GM12891 (cell line): ENCODE data around the gene ABAT.
"Not testable (repeated sequence)": the region's sequence is repeated elsewhere in the genome, so short reads cannot be mapped to it uniquely, and the experiment has no call there.

Source experiments
- DNase-seq: peaks from one replicate; pipeline ENCODE4 v3.0.0; 2011; ENCODE audit warnings: low spot score; ENCODE audit not compliant: insufficient read length
- FAIRE-seq: peaks from 2 replicates; lab custom pipeline; 2011; peaks lifted over from hg19 to GRCh38; lab: Jason Lieb, UNC
- PAX5 ChIP-seq: IDR thresholded peaks from 2 replicates; pipeline ENCODE4 v1.6.1; 2011; ENCODE audit warnings: low read length, moderate library complexity, mild to moderate bottlenecking; ENCODE audit not compliant: insufficient read depth, severe bottlenecking
- POLR2A ChIP-seq: IDR thresholded peaks from 2 replicates; pipeline ENCODE4 v1.6.1; 2011; ENCODE audit warnings: low read depth, low read length, control low read depth
- POLR2AphosphoS5 ChIP-seq: IDR thresholded peaks from 2 replicates; pipeline ENCODE4 v1.6.1; 2011; ENCODE audit warnings: low read depth, low read length, control low read depth
- POU2F2 ChIP-seq: IDR thresholded peaks from 2 replicates; pipeline ENCODE4 v1.6.1; 2011; ENCODE audit warnings: low read depth, mild to moderate bottlenecking, control low read depth, low read length, moderate library complexity
- SPI1 ChIP-seq: IDR thresholded peaks from 2 replicates; pipeline ENCODE4 v1.6.1; 2011; ENCODE audit warnings: low read depth, low read length, control low read depth
- TAF1 ChIP-seq: IDR thresholded peaks from 2 replicates; pipeline ENCODE4 v1.6.1; 2011; ENCODE audit warnings: low read depth, low read length, control low read depth

Gene ABAT

DNA sequence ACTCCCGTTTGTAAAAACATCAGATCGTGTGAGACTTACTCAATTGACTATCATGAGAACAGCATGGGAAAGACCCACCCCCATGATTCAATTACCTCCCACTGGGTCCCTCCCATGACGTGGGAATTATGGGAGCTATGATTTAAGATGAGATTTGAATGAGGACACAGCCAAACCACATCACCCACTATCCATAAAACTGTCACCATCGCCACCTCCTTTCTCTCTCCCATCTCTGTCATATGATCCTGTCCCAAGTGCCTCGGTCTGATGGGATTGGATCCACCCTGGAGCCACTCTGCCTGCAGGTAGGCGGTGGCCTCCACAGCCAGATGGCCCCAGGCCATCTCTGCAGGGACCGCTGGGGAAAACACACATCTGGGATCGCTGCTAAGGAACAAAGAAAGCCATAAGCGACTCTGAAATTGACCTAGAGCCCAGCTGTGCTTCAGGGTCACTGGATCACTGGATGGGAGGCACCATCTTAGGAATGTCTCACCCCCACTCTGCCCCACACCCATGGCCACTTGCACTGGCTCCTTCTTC, 61.8 kb downstream of the ABAT start:
- TF ChIP-seq PAX5: no peak
- TF ChIP-seq SPI1: no peak
- no peak for TF ChIP-seq POU2F2
- no peak for TF ChIP-seq POLR2A
- TF ChIP-seq TAF1: no peak
- no peak for TF ChIP-seq POLR2AphosphoS5
- DNase-seq (no peak), FAIRE-seq (no peak)

DNA sequence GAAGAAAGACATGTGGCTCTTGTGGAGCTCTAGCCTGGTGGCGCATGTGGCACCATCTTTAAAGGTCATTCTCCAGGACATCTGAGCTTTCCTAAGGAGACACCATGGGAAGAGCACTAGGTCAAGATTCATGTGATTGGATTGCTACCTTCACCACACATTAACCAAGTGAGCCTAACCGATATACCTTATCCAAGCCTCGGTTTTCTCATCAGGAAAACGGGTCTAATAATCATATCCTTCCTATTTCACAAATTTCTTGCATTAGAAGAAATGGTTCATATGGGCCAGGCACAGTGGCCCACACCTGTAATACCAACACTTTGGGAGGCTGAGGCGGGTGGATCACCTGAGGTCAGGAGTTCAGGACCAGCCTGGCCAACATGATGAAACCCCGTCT, 64.7 kb downstream of the ABAT start:
- DNase-seq (no peak), FAIRE-seq (no peak)
- TF ChIP-seq SPI1: no peak
- TF ChIP-seq POLR2A: no peak
- no peak for TF ChIP-seq POLR2AphosphoS5
- no peak for TF ChIP-seq PAX5
- TF ChIP-seq POU2F2: no peak
- TF ChIP-seq TAF1: no peak

DNA sequence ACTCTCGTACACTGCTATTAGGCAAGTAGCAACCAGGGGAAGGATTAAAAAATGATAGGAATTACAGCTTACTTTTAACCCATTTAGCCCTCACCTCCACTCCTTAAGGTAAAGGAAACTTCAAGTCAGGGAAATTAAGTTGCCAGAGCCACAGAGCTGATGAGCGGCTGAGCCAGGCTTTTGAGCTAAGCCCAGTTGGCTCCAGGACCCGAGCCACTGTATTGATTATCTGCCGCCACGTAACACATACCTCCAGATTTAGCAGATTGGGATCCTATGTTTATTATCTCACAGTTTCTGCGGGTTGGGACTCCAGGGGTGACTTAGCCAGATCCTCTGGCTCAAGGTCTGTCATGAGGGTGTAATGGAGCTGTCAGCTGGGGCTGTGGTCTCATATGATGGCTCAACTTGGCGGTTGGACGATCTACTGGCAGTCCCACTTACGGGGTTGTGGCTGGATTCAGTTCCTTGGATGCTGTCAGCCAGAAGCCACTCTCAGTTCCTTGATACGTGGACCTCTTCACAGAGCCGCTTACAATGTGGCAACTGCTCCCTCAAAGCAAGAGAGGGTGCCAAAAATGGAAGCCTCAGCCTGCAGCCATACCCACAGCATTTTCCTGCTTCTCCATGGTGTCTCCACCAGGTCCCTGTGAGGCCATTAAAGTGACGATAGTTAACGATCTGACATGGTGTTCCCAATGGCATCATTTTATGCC, 65.7 kb downstream of the ABAT start:
- DNase-seq (no peak), FAIRE-seq (no peak)
- TF ChIP-seq SPI1: no peak
- no peak for TF ChIP-seq POU2F2

DNA sequence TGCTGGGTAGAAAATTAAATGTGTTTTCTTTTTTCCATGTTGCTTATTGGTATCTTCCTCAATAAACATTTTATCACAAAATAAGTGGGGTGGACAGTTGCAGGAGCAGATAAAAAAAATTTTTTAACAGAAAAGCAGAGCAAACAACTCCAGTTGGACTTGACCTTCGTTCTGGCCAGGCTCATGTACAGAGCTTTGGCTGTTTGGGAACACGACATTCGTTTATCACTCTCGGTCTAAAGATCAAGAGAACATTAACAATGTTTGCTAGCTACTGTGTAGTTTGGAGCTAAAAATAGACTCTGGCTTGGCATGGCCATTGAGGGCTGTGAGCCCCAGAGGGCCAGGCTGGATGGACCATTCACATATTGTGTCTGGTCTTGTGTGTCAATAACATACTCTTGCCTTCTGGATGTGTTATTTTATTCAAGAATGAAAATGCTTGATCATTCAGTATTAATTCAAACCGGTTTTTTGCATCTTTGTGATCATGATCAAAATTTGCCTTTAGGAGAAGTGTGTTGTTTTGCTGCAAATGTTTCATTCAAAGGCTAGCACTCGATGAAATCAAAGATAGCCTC, 66.4 kb downstream of the ABAT start:
- FAIRE-seq (no peak), DNase-seq (no peak)
- TF ChIP-seq POLR2AphosphoS5: no peak
- TF ChIP-seq TAF1: no peak
- no peak for TF ChIP-seq POU2F2
- TF ChIP-seq PAX5: no peak
- no peak for TF ChIP-seq POLR2A
- no peak for TF ChIP-seq SPI1

DNA sequence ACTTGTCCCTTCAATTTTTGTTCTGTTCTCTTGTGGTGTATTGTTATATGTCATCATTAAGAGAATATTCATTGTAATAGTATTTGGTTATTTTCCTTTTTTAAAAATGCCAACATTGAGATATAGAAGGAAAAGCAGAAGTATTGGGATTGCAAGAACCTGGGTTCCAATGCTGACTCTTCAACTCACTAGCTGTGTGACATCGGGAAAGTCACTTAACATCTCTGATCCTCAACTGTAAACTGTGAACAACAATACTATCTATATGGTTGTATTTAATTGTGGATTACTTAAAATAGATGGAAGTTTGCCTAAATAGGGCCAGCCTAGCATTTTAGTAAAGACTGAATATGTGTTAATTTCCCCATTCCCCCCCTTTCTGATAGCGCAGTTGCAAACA, 67.2 kb downstream of the ABAT start:
- no peak for FAIRE-seq

DNA sequence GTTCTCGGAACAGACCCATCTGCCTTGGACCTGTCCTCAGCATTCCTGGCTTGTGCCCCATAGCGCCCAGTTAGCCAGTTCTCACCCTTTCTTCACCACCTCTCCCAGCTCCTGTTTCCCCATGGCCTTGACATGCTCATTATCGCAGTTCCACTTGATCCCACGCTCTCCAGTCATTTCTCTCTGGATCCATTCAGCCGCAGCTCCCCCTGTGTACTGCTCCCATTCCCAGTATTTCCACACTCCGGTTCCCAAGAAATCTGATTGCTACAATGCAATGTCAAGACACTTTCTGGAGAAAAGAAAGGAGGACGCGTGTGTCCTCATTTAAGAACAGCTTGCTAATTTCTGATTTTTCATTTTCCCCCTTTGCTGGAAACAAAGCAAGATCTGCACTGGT, 67.7 kb downstream of the ABAT start:
- no peak for DNase-seq
- no peak for TF ChIP-seq PAX5
- FAIRE-seq: no peak

More for the DNA sequence above, 67.2 kb downstream of the ABAT start:
- no peak for TF ChIP-seq SPI1
- TF ChIP-seq POLR2AphosphoS5: no peak
- no peak for TF ChIP-seq TAF1
- no peak for TF ChIP-seq POLR2A
- TF ChIP-seq PAX5: no peak
- TF ChIP-seq POU2F2: no peak
- DNase-seq: no peak

DNA sequence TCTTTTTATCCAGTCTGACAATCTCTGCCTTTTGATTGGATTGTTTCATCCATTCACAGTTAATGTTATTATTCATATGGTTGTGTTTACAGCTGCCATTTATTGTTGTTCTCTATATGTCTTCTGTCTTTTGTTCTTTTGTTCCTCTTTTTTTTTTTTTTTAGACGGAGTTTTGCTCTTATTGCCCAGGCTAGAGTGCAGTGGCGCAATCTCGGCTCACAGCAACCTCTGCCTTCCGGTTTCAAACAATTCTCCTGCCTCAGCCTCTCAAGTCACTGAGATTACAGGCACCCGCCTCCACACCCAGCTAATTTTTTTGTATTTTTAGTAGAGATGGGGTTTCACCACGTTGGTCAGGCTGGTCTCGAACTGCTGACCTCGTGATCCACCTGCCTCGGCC, 74.5 kb downstream of the ABAT start:
- not testable (repeated sequence) for DNase-seq

DNA sequence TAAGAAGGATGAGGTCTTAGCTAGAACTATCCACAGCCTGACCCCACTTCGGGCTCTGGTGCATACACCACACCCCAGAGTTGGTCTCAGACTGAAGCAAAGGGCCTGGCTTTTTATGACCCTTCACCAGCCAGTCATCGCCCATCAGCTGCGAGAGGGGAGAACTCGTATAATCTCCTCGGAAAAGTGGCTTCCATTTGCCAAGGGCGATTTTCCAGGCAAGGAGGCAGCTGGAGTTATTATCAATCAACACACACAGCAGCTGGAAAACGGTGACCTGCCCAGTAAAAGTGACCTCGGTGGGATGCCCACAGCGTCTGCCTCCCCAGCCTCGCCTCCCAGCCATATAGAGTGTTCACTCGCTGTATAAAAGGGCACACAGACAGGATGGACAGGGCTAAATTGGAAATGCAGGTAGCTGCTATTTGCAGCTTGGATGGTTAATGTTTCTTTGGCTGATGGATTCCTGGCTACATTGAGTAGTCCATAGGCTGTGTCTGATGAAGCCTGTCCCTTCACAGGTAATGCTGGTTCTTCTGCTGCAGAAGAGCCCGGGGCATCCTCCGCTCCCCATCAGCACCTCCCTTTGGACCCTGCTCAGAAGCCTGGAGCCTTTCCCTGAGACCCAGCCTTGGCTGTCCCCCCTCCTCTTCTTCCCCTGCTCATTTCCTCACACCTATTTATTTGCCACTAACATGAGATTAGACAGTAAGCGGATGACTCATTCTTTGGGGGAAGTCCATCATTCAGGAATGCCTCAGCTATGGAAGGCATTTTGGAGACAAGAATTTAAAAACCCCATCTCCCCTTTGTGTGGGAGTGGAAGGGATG, 77.3 kb downstream of the ABAT start:
- DNase-seq (no peak), FAIRE-seq (no peak)
- TF ChIP-seq POU2F2 (no peak), POLR2A (no peak), POLR2AphosphoS5 (no peak), SPI1 (no peak), PAX5 (no peak), TAF1 (no peak)

More for the DNA sequence above, 74.5 kb downstream of the ABAT start:
- FAIRE-seq: not testable (repeated sequence)

DNA sequence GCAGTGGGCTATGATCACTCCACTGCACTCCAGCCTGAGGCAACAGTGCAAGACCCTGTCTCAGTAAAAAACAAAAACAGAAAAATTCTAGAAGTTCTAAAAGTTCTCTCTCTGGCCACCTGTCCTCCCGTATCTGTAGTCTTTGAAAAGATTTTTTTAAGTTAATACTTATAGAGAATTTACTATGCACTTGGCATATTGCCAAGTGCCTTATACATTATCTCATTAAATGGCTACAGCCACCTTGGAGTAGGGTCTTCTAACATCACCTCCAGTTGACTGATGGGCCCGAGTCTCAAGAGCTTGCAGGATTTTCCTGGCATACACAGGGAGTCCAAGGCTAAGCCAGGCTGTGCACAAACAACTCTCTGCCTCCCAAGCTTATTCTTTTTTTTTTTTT, 78.3 kb downstream of the ABAT start:
- DNase-seq (no peak), FAIRE-seq (no peak)
- TF ChIP-seq POLR2AphosphoS5: no peak
- TF ChIP-seq POLR2A: no peak
- no peak for TF ChIP-seq PAX5
- TF ChIP-seq POU2F2: no peak
- TF ChIP-seq SPI1: no peak
- no peak for TF ChIP-seq TAF1

DNA sequence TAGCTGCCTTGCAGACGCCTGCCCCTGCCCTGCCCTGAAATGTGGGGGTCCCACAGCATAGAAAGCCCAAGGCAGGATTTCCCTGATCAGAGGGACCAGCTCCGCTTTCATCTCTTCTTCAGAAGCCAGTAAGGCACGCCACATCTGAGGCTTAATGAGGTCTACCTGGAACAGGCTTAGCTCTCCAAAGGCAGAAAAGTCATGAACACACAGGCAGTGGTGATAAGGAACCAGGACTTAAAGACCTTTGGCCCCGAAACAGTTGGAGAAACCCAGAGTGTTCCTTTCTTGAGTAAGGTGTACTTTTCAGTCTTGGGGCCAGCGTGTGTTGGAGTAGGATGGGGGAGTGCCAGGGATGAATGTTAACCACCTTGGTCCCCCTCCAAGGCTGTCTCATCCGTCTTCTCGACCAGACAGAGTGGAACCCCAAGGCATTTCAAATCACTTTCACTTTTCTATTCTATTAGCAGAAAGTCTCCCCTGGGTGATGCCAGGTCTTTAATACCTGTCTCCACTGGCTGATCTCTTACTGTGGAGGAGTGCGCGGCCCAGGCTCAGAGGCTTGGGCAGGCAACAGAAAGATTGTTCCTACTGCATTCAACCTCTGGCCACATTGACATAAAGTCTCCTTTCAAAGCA, 79.1 kb downstream of the ABAT start:
- DNase-seq (no peak), FAIRE-seq (no peak)
- TF ChIP-seq SPI1 (no peak), TAF1 (no peak), PAX5 (no peak), POLR2A (no peak), POLR2AphosphoS5 (no peak), POU2F2 (no peak)
